Frontal cortex (tissue), 4 donors: ENCODE measurements around the gene PRRT4. TPM values are rescaled to one million over a fixed set of nuclear protein-coding genes. Genes with fewer than 3 reads are reported as not detected.
A peak's percentile ranks its signal among the peaks of the same experiment; 100 is the strongest.

ENCODE experiments used
- DNase-seq, 2 donors: peaks; one replicate each; pipeline ENCODE4 v3.0.0; 2012; ENCODE audit warnings: low spot score in 2 of 2
- FAIRE-seq: peaks from 2 replicates; lab custom pipeline; 2012; peaks lifted over from hg19 to GRCh38; lab: Jason Lieb, UNC
- total RNA-seq: library from RNA; depleted of rRNA; stranded (reverse); fragments of >200 nt; gene quantifications from one replicate; pipeline ENCODE4 v1.2.3, GENCODE V29; 2014
- donor health status: control.
- donor health status: control.
- donor health status: control.

Gene PRRT4
- total RNA-seq: 3.3 TPM

DNA sequence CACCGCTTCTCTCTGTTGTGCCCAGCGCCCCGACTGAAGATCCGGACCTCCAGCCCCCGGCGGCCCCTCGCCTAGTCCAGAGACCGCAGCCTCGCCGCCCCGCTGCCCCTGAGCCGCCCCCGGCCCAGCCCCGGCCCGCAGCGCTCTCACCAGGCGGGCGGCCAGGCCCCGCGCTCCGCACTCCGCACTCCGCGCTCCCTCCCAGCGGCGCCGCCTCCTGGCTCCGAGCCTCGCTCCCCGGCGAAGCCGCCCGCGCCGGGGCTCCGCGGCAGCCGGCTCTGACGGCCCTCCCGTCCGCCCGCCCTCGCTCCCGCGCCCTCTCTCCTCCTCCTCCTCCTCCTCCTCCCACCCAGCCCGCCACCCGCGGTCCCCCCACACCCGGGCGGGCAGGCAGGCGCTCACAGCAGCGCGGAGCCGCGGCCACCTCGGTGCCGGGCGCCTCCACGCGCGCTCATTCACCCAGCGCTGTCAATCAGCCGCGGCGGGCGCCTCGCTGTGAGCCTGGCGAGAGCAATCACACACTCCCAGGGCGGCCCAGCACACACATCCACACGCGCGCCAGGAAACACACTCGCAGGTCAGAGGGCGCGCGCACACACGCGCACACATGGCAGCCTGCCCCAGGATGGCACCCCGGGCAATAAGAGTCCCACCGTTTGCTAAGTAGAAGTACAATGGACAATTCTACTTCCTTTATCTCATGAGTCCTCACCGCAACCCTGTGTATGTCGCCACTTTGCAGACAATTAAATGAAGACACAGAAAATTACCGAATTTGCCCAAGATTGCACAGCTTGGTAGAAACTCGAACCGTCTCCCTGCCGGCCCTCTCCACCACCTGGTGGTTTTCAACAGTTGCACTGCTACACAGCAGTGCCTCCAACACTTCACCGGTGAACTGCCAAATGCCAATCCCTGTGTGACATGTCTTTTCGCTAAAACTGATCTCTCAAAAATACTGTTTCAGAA is at the start of gene PRRT4:
Gene PRRT4 (minus strand): TSS at position 280 of the 969 bp plus-strand sequence.
- FAIRE-seq: no peak
- peak; percentile 73 to 76 for DNase-seq

DNA sequence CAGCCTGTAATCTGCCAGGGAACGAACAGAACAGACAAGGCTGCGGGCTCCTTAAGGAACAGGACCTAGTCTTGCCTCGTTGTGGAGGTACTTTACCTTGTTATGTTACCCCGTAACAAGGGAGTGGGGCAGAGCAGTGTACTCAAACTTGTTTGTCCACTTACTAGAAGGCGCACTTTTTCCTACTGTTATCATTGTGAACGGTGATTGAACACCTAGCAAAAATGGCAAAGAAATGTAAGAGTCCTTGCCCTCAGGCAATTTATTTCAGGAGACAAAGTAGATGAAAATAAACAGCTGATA is 48.9 kb upstream of the PRRT4 start:
- no peak for FAIRE-seq
- DNase-seq: no peak

DNA sequence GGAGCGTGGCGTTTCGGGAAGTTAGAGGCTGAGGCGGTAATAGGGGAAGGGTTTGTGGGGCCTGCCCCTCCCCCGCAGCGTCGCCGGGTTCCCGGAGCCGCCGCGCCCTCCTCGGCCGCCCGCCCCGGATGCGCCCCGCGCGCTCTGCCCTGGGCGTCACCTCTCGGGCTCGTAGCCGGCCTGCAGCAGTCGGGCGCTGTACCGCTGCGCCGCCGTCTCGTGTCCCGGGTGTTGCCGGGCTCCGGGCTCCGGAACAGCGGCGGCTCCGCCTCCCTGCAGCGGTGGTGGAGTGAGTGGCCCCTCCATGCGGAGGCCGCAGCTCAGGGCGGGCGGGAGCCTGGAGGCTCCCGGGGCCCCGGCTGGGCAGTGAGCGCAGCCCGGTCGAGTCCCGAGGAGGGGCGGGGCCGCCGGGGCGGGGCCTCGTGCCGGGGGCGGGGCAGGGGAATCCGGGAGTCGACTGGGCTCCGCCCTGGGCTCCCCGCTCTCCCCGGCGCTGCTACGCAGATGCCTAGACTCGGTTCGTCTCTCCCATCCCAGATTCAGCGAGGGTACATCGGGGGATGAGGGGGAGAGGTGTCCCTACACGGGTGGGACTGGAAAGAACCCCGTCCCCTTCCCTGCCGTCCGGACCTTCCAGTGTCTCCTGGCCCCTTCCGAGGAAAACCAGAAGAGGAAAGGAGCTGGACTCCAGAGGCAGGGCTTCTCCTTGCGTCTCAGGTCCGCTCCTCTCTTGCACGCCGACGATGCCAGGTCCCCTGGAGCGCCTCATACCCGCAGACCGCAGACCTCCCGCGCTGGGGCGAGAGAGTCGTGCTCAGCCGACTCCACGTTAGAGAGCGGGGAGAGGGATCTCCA is 48.3 kb upstream of the PRRT4 start, which contains the start of gene IMPDH1:
Gene IMPDH1 (minus strand): TSS at position 387 of the 855 bp plus-strand sequence. CDS start 81 bp downstream, at position 306.
- DNase-seq (peak; percentile 91 to 97), FAIRE-seq (no peak)

DNA sequence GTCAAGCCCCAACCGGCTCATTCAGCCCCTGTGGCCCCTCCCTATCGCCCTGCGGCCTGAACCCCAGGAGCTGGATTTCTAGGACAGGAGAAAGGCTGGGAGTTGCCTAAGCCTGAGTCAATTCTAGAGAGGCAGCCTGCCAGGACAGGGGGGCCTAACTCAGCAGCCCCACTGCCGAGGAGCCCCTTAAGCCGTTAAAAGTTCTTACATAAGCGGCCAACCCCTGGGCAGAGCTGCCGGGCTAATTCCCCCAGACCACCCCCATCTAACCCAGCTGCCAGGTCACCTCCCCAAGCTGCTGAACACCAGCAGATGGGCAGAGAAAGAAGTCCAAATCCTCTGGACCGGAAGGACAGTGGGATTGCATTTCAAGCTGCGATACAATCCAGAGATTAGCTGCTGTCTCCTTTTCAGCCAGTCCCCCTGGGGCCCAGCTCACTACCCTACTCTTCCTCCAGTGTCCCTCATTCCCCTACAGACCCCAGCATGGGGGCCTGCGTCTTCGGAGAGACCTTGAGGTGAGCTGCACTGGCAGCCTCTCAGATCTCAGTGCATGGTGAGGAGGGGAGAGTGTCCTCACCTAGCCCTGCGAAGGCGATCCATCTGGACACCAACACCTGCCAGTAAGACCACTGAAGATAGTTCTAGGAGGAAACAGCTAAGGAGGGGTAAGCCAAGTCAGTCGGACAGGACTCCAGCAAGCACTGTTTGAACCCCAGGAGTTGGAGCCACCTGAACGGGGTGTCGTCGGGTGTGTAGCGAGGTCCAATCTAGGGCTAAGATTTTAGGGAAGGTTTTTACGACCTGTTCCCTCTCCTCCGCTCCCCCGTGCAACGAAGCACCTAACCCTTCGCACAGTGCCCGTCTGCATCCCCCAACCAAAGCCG is 47.5 kb upstream of the PRRT4 start:
- DNase-seq (no peak), FAIRE-seq (no peak)

DNA sequence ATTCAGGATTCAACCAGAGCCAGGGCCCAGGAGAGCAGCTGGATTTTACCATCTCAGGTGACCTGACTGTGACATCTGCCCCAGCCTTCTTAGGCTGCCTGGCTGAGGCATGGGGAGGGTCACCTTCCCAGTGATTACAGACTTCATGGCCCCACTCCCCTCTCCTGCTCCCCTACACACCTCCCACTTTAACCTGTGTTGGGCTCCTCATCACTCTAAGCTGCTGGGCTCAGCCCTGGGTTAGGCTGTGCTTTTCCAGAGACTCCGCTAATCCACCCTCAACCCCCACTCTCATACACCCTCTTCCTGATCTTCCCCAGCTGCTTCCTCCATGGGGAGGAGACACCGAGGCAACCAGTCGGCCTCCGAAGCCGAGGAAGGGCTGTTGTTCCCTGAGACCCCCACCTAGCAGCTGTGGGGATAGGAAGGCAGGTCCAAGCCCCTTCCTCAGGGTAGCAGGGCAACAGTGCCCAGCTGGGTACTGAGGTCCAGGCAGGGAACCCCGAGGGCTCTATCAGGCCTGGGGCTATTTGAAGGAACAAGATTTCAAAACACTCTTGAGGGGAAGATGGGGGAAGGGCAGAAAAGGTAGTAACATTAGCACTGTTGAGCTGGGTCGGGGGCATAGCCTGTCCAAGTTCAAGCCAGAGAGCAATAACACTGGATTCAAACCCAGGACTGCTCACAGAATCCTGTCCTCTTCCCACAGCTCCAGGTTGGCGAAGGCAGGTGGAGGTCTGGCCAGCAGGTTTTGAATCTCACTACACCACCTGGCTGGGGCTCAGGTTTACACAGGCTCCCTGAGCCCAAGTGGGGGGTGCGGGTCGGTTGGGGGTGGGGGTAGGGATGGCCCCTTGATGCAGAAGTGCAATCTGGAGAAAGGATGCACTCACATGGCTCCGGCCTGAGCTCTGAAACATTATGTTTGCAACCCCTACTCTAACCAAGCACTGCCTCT is 46.5 kb upstream of the PRRT4 start:
- no peak for DNase-seq
- FAIRE-seq: no peak

DNA sequence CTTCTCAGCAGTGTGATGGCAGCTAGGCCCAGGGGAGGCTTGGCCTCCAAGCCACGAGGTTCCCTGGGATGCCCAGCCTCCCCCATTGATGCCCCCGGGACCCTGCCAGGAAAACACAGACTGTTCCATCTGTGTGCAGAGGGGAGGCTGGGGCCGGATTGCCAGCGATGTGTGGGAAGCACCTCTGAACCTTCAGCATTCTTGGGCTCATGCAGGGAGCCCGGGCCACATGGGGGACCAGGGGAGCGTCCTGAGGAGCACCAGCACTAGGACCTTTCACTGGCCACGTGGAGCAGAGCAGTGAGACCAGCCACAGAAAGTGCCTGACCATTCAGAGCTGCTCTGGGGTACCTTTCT is 45.7 kb upstream of the PRRT4 start:
- FAIRE-seq (no peak), DNase-seq (no peak)

DNA sequence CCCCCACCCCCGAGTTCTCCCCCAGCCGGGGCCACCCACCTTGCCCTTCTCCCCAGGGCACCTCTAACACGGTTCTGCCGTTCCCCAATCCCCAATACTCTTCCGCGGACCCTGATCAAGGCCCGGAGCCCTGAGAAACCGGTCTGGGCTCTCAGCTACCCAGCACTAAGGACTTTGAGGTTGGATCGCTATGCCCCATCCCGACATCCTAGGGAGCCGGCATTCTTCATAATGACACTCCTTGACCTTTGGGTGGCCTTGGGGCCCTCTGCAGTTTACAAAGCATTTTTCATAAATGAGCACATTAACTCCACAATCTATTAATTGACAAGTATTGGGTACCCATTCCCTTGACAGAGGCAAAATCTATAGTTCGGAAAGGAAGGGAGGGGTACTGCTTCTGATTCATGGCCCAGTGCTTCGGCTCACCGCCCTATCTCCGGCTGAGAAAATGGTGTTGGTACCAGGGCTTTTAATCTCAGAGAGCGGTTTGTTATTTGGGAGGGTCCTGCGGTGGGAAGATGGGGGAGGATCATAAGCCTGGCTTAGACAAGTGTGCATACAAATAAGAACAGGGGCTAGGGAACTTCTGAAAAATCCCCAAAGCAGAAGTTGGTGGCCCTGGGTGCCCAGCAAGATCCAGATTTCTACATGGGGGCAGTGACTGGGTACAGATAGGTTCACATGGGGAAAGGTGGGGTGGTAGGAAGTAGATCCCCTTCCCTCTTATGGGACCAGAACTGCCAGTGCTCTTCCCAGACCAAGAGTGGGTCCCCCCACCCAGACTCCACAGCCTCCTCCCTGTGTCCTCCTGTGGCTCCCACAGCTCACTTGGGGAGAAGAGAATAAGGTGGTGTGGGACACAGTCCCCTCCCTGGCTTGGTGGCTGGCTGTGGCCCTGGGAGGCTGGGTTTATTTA is 45.1 kb upstream of the PRRT4 start:
- FAIRE-seq: no peak
- no peak for DNase-seq

DNA sequence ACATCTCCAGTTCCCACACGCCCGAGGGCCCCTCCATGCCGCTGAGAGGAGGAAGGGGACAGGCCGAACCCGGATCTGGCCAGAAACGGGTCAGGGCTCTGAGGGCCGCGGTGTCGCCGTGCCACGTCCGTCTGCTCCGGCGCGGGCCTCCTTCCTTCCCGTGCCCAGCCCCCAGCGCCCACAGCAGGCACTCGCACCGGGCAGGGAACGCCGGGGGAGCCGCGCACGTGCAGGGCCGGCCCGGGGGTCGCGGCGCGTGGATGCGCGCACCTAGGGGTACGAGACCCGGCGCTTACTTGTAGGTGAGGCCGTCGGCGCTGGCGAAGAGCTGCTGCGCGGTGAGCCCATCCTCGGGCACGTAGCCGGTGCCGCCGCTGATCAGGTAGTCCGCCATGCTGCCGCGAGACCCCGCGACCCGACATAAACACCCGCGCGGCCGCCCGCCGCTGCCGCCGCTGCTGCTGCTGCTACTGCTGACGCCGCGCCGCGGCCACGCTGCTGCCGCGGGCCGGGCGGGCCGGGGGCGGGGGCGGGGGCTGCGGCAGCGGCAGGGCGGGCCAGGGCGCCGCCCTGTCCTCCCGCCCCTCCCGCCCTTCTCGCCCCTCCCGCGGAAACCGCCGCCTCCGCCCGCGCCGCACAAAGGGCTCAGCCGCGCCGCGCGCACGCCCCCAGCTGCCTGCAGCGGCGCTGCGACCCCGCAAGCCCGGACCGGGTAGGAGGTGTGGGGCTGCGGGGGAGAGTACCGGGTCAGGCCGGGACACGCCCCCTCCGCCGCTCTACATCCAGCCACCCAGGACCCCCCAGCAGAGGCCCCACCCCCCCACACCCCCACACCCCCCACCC is 44.2 kb upstream of the PRRT4 start:
- peak; percentile 78 to 86 for DNase-seq
- FAIRE-seq: no peak

DNA sequence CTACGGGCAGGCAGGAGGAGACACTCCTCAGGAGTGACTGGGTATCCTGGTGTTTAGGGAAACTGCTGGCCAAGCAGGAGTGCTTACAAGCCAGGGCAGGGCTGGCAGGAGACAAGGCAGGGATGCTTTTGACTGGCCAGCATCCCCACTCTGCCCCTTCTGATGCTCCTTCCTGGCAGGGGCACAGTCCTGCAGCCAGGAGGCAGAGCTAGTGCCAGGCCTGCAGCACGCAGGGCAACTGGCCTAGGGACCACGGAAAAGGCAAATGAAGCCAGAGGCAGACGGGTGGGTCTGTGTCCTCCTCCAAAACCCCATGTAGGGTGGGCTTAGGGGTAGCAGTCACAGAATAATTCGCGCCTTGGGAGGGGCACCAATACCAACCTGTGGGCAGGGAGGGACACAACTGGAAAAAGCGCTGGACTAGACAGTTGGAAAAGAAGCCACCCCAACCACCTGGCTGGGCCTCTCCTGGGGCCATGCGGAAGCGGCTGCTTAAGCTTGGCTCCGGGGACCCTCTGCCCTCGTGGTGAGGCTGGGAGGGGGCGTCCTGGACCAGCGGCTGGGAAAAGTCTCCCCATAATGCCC is 43.5 kb upstream of the PRRT4 start:
- DNase-seq (no peak), FAIRE-seq (no peak)

DNA sequence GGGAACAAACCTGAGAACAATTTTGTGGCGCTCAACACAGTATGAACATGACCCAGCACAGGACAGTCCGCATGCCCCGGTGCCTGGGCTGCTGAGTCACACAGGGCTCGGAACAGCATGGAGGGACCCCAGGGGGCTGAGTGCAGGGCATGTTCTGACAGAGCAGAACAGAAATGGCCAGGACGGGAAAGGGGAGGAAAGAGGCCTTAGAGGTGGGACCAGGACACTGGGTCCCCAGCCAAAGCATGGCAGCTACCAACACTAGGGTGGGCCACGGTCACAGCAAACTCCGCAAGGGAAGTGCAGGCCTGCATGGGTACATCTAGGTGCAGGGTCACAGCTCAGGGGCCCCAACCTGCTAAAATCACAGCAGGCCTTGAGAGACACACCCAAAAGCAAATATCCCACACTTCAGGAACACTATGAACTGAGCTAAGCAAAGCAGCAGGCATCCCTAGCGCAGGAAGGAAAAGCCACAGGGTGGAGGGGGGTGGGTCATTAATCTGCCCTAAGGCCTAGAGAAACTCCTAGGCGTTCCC is 42.7 kb upstream of the PRRT4 start:
- FAIRE-seq: no peak
- no peak for DNase-seq

DNA sequence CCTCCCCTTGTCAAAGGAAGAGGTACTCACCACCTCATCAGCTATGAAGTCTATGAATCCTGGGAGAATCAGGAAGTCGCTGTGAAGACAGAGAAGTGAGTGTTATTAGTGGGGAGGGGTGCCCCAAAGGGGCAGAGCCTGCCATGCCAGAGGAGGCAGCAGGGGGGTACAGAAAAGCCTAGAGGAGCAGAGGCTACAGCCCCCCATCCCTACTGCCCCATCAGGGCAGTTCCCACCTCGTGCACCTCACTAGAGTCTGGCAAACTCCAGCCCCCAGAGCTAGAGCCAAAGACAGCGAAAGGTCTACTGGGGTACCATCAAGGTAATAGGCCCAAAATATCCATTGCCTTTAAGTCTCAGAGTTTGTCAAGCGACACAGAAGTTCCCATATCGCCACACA is 42.2 kb upstream of the PRRT4 start:
- FAIRE-seq: no peak
- DNase-seq: no peak

DNA sequence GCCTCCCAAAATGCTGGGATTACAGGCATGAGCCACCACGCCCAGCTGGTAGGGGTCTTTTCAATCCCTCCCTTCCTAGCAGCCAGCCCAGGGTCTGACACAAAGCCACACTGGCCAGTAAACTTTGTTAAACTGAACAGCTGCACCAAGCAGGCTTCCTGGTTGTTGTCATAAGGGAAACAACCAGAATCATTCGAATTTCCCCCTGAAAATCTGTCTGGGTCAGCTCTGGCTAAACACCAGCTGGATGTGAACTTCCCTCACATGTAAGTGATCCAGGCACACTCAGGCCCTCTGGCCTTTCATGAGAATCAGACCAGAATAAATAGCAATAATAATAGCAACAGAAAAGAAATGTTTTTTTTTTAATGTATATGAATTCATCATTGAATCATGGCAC is 40.9 kb upstream of the PRRT4 start:
- DNase-seq (no peak), FAIRE-seq (no peak)

DNA sequence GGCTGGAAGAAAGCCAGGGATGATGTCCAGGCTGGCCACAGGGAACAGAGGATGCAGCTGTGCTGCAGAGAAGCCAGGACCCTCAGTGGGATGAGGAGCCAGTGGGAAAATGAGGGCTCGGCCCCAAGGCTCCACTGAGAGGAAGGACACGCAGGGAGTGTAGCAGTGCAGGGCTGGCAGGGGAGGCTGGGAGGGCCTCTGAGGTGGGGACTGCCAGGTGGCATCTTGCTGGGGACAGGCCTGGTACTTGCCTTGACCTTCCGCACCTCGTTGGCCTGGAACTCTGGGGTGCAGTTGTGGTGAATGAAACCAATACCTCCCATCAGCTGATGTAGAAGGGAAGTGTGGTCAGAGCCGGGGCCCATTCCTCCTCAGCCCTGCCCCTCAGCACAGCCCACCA is 39.1 kb upstream of the PRRT4 start:
- no peak for FAIRE-seq
- no peak for DNase-seq

DNA sequence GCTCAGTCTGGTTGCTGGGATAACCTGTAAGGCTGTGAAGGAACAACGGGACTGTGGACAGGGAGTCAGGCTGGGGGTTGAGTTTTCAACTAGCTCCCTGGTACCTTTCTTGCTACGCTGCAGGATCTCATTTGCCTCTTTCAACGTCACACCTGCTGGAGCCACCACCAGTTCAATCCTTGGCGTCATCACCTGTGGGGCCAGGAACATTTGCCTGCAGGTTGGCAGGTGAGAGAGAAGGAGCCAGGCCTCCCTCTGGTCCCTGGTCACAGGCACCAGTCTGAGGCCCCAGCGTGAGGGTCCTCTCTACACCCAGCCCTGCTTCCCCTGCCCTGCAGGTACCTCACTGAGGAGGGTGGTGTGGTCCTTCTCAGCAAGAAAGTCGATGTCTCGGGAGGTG is 38.5 kb upstream of the PRRT4 start:
- no peak for FAIRE-seq
- no peak for DNase-seq

DNA sequence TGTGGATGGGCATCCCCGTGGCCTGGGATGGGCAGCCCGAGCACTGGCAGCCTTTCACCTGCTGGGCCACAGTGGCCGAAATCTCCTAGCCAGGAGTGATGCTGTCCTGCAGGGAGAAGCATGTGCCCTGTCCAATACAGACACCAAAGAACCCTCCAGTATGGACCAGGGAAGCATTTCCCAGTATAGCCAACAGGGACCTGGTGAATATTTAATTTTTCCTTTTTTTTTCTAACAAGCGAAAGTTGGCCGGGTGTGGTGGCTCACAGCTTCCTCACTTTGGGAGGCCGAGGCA is 37.3 kb upstream of the PRRT4 start:
- DNase-seq (no peak), FAIRE-seq (no peak)

DNA sequence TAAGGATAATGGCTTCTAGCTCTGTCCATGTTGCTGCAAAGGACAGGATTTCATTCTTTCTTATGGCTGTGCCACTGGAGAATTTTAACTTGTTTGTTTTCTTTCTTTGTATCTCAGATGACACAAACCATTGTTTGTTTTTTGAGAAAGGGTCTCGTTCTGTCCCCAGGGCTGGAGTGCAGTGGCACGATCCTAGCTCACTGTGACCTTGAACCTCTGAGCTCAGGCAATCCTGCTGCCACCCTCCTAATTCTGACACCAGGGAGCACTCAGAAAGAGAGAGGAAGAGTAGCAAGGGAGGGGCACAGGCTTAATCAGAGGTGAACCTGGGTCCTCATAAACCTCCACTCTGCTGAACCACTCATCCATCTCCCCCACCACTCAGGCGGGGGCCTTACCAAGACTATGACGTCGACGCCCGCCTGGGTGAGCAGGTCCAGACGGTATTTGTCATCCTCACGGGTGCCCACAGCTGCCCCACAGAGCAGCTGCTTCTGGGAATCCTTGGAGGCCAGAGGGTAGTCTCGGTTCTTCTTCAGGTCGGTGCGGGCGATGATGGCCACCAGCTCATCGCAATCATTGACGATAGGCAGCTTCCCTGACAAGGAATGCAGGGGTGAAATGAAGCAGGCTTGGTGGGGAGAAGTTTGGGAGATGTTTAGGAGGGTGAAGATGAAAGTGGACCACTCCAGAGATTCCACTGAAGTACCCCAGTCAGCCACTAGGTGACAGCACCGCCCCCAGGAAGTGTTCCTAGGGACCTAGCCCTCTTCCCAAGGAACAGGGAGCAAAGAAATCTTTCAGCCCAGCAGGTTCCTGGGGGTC is 36.7 kb upstream of the PRRT4 start:
- FAIRE-seq: no peak
- peak; percentile 60 to 77 for DNase-seq
